Endothelial cell (in vitro differentiated cells): ENCODE measurements around the gene POU2F2. TPM values are rescaled to one million over a fixed set of nuclear protein-coding genes. Genes with fewer than 3 reads are reported as not detected.
"Not testable (repeated sequence)": the region's sequence is repeated elsewhere in the genome, so short reads cannot be mapped to it uniquely, and the experiment has no call there.

Experiments
- DNase-seq: peaks from one replicate; pipeline ENCODE4 v3.0.0; 2021; ENCODE audit warnings: low spot score
- H3K27ac Mint-ChIP-seq: one replicate; pipeline ENCODE4 v1.8.0; 2021; ENCODE audit warnings: mixed read lengths, inconsistent platforms; ENCODE audit not compliant: unreplicated experiment
- H3K27me3 Mint-ChIP-seq: one replicate; pipeline ENCODE4 v1.8.0; 2021; ENCODE audit warnings: mild to moderate bottlenecking, moderate library complexity, mixed read lengths, inconsistent platforms; ENCODE audit not compliant: unreplicated experiment
- H3K36me3 Mint-ChIP-seq: one replicate; pipeline ENCODE4 v1.8.0; 2021; ENCODE audit warnings: mild to moderate bottlenecking, low read depth, mixed read lengths, inconsistent platforms; ENCODE audit not compliant: unreplicated experiment
- H3K4me1 Mint-ChIP-seq: one replicate; pipeline ENCODE4 v1.8.0; 2021; ENCODE audit warnings: mild to moderate bottlenecking, mixed read lengths, inconsistent platforms; ENCODE audit not compliant: unreplicated experiment
- H3K4me3 Mint-ChIP-seq: one replicate; pipeline ENCODE4 v1.8.0; 2021; ENCODE audit warnings: mild to moderate bottlenecking, mixed read lengths, inconsistent platforms; ENCODE audit not compliant: unreplicated experiment
- H3K9me3 Mint-ChIP-seq: one replicate; pipeline ENCODE4 v1.8.0; 2021; ENCODE audit warnings: mixed read lengths, inconsistent platforms; ENCODE audit not compliant: unreplicated experiment
- CTCF ChIP-seq: fragments of 200-600 bp; sonication (generic); IDR thresholded peaks from one replicate; pipeline ENCODE4 v1.5.0; 2021; ENCODE audit warnings: antibody characterized with exemption; ENCODE audit not compliant: unreplicated experiment
- total RNA-seq: library from RNA; stranded (reverse); fragmentation: NEBNext Ultra II Directional; extraction: Animal tissue kit (Norgen Biotek cat#: 25700); gene quantifications from one replicate; pipeline ENCODE4 v1.2.1, GENCODE V29; 2021; ENCODE audit not compliant: unreplicated experiment

Gene POU2F2
- total RNA-seq, 1 donor from 2014 or later: 5.7 TPM

GRCh38 chr19:42105368-42105767 is 26.9 kb downstream of the POU2F2 start:
- no peak for TF ChIP-seq CTCF
- H3K36me3 Mint-ChIP-seq: no peaks in the 10 kb centered on the region
- DNase-seq: no peak
- H3K9me3 Mint-ChIP-seq: no peaks in the 10 kb centered on the region
- H3K27ac Mint-ChIP-seq: no peak overlapping the region
- no peak overlapping the region for H3K4me3 Mint-ChIP-seq
- peaks cover 2% of the 10 kb centered on the region for H3K4me1 Mint-ChIP-seq
- H3K27me3 Mint-ChIP-seq: peaks cover 8% of the 10 kb centered on the region

DNA sequence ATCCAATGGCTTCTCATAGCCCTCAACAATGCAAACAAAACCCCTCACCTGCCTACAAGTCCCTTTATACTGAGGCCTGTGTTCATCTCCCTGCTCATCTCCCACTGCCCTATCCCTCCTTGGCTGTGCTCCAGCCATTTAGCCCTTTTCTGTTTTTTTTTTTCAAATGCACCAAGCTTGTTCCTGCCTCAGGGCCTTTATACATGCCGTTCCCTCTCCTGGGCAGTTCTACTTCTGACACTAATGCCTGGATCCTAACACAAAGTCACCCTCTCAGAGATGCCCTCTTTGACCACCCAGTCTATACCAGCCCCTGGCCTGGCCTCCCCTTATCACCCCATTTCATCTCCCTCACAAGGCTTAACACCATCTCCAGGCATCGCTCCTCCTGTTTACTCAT is 29.4 kb downstream of the POU2F2 start:
- no peaks in the 10 kb centered on the region for H3K36me3 Mint-ChIP-seq
- no peak overlapping the region for H3K27ac Mint-ChIP-seq
- H3K9me3 Mint-ChIP-seq: no peaks in the 10 kb centered on the region
- peaks cover 7% of the 10 kb centered on the region for H3K27me3 Mint-ChIP-seq
- no peak for TF ChIP-seq CTCF
- no peak overlapping the region for H3K4me3 Mint-ChIP-seq
- no peak for DNase-seq
- H3K4me1 Mint-ChIP-seq: peaks cover 5% of the 10 kb centered on the region

DNA sequence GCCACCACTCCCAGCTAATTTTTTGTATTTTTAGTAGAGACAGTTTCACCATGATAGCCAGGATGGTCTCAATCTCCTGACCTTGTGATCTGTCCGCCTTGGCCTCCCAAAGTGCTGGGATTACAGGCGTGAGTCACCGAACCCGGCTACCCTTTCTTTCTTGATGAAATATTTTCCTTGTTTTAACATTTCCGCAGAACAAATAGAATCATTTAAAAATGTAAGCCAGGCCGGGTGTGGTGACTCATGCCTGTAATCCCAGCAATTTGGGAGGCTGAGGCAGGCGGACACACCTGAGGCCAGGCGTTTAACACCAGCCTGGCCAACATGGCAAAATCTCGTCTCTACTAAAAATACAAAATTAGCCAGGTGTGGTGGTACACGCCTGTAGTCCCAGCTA is 32.0 kb downstream of the POU2F2 start:
- H3K4me3 Mint-ChIP-seq, H3K36me3 Mint-ChIP-seq, H3K27me3 Mint-ChIP-seq, H3K9me3 Mint-ChIP-seq, H3K27ac Mint-ChIP-seq, DNase-seq, H3K4me1 Mint-ChIP-seq: not testable (repeated sequence)

- no peak for DNase-seq
- H3K4me1 Mint-ChIP-seq: peaks cover 5% of the 10 kb centered on the region
- H3K27me3 Mint-ChIP-seq: peaks cover 6% of the 10 kb centered on the region
- no peak for TF ChIP-seq CTCF
- no peak overlapping the region for H3K27ac Mint-ChIP-seq
- no peak overlapping the region for H3K4me3 Mint-ChIP-seq
- no peaks in the 10 kb centered on the region for H3K9me3 Mint-ChIP-seq
- no peaks in the 10 kb centered on the region for H3K36me3 Mint-ChIP-seq
Measured at GRCh38 chr19:42099336-42099925, 32.8 kb downstream of the POU2F2 start.

GRCh38 chr19:42098781-42099180 is 33.5 kb downstream of the POU2F2 start:
- H3K36me3 Mint-ChIP-seq: no peaks in the 10 kb centered on the region
- DNase-seq: no peak
- no peaks in the 10 kb centered on the region for H3K9me3 Mint-ChIP-seq
- H3K27me3 Mint-ChIP-seq: peaks cover 9% of the 10 kb centered on the region
- H3K4me3 Mint-ChIP-seq: no peak overlapping the region
- TF ChIP-seq CTCF: no peak
- H3K4me1 Mint-ChIP-seq: peaks cover 5% of the 10 kb centered on the region
- H3K27ac Mint-ChIP-seq: no peak overlapping the region
